HCT116 (cell line): Measurements from ENCODE around the gene SSX2IP.

Experiments
- CEBPB ChIP-seq: IDR thresholded peaks from 2 replicates; pipeline ENCODE4 v1.6.1; 2012; ENCODE audit warnings: low read depth
- CTCF ChIP-seq, 3 experiments: fragments of 200-600 bp in 1 of 3; sonication (generic) in 1 of 3; IDR thresholded peaks in 2 of 3; conservative IDR thresholded peaks in 1 of 3; 2 replicates each; pipeline ENCODE4 v1.5.1; 2012 to 2017; ENCODE audit warnings: low read depth in 2 of 3, low read length in 2 of 3, antibody characterized with exemption in 1 of 3, borderline replicate concordance in 1 of 3, control low read depth in 1 of 3, mild to moderate bottlenecking in 1 of 3, mixed read lengths in 1 of 3, mixed run types in 1 of 3, moderate library complexity in 1 of 3; ENCODE audit not compliant: insufficient read depth in 1 of 3
- JUND ChIP-seq: IDR thresholded peaks from 2 replicates; pipeline ENCODE4 v1.6.1; 2012
- MAX ChIP-seq: IDR thresholded peaks from 2 replicates; pipeline ENCODE4 v1.6.1; 2012
- POLR2A ChIP-seq: IDR thresholded peaks from 2 replicates; pipeline ENCODE4 v1.7.0; 2011; ENCODE audit warnings: borderline replicate concordance; ENCODE audit not compliant: insufficient read depth, insufficient read length; ENCODE audit errors: extremely low read depth
- RAD21 ChIP-seq: IDR thresholded peaks from 2 replicates; pipeline ENCODE4 v1.6.1; 2012; ENCODE audit warnings: low read depth, mild to moderate bottlenecking
- SP1 ChIP-seq: IDR thresholded peaks from 2 replicates; pipeline ENCODE4 v1.6.1; 2012; ENCODE audit warnings: low read depth
- TF ChIP-seq, protein P1 (sequence below): IDR thresholded peaks from 2 replicates; pipeline ENCODE4 v1.6.1; 2011; ENCODE audit warnings: mild to moderate bottlenecking, low read length, moderate library complexity; ENCODE audit not compliant: insufficient replicate concordance; ENCODE audit errors: extremely low read depth
- TF ChIP-seq, protein P2 (sequence below): IDR thresholded peaks from 2 replicates; pipeline ENCODE4 v1.6.1; 2012; ENCODE audit warnings: low read depth

DNA sequence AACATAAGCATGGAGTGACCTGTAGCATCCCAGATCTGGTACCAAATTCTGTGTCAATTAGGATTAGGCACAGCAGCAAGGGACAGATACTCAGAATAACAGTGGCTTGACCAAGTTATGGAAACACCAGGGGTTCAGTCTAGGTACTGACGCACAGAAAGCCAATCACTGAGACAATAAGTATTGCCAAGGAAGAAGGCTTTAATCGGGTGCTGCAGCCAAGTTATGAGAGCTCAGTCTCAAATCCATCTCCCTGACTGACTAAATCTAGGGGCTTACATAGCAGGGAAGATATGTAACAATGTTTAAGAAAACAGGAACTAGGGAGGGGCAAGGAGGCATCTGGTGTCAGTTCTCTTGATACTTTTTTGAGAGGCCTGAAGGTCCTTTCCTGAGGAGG is 76.4 kb downstream of the SSX2IP start:
- TF ChIP-seq CTCF (IDR thresholded peaks at IDR 0.05 in 2 of 3, conservative IDR thresholded peaks at IDR 0.05 in 1 of 3; ENCODE audit: borderline replicate concordance in 1 of 3, insufficient read depth in 1 of 3, low read depth in 2 of 3, low read length in 2 of 3) (no peak), POLR2A (no peak), MAX (no peak), JUND (no peak), RAD21 (no peak), CEBPB (no peak), SP1 (no peak)
- TF ChIP-seq, protein P1, sequence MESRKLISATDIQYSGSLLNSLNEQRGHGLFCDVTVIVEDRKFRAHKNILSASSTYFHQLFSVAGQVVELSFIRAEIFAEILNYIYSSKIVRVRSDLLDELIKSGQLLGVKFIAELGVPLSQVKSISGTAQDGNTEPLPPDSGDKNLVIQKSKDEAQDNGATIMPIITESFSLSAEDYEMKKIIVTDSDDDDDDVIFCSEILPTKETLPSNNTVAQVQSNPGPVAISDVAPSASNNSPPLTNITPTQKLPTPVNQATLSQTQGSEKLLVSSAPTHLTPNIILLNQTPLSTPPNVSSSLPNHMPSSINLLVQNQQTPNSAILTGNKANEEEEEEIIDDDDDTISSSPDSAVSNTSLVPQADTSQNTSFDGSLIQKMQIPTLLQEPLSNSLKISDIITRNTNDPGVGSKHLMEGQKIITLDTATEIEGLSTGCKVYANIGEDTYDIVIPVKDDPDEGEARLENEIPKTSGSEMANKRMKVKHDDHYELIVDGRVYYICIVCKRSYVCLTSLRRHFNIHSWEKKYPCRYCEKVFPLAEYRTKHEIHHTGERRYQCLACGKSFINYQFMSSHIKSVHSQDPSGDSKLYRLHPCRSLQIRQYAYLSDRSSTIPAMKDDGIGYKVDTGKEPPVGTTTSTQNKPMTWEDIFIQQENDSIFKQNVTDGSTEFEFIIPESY = no peak
- TF ChIP-seq, protein P2, sequence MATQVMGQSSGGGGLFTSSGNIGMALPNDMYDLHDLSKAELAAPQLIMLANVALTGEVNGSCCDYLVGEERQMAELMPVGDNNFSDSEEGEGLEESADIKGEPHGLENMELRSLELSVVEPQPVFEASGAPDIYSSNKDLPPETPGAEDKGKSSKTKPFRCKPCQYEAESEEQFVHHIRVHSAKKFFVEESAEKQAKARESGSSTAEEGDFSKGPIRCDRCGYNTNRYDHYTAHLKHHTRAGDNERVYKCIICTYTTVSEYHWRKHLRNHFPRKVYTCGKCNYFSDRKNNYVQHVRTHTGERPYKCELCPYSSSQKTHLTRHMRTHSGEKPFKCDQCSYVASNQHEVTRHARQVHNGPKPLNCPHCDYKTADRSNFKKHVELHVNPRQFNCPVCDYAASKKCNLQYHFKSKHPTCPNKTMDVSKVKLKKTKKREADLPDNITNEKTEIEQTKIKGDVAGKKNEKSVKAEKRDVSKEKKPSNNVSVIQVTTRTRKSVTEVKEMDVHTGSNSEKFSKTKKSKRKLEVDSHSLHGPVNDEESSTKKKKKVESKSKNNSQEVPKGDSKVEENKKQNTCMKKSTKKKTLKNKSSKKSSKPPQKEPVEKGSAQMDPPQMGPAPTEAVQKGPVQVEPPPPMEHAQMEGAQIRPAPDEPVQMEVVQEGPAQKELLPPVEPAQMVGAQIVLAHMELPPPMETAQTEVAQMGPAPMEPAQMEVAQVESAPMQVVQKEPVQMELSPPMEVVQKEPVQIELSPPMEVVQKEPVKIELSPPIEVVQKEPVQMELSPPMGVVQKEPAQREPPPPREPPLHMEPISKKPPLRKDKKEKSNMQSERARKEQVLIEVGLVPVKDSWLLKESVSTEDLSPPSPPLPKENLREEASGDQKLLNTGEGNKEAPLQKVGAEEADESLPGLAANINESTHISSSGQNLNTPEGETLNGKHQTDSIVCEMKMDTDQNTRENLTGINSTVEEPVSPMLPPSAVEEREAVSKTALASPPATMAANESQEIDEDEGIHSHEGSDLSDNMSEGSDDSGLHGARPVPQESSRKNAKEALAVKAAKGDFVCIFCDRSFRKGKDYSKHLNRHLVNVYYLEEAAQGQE = no peak
